A673 (cell line): Measurements from ENCODE around the gene ADRA1B. TPM values are rescaled to one million over a fixed set of nuclear protein-coding genes. Genes with fewer than 3 reads are reported as not detected.

Experiments
- BruUV-seq: library from RNA; stranded (reverse); fragments of 400-500 nt; replicated peaks from 2 replicates; lab custom pipeline; 2021; lab: Mats Ljungman, UMichigan
- CTCF ChIA-PET: fragments of 300-600 bp; sonication (Branson Sonifier 250); formaldehyde crosslinking; loops from one replicate; lab custom pipeline; 2022; ENCODE audit warnings: antibody characterized with exemption; lab: Charles Lee
- POLR2A ChIA-PET: fragments of 300-600 bp; sonication (Branson Sonifier 250); formaldehyde crosslinking; loops from one replicate; lab custom pipeline; 2022; ENCODE audit warnings: antibody characterized with exemption; ENCODE audit not compliant: low non-redundant PET; lab: Charles Lee
- DNase-seq: peaks from one replicate; pipeline ENCODE4 v3.0.0-alpha.2; 2015; ENCODE audit warnings: low spot score
- H3K27ac ChIP-seq: fragments of 200-600 bp; sonication (generic); 2 replicates; pipeline ENCODE4 v1.5.1; 2016; ENCODE audit warnings: mixed run types, low read depth, mild to moderate bottlenecking, mixed read lengths, antibody characterized with exemption, low read length; ENCODE audit not compliant: poor library complexity, severe bottlenecking
- H3K27me3 ChIP-seq: fragments of 200-600 bp; sonication (generic); replicated peaks from 2 replicates; pipeline ENCODE4 v1.6.1; 2017; ENCODE audit warnings: mixed run types, low read depth, mild to moderate bottlenecking, mixed read lengths, antibody characterized with exemption, low read length; ENCODE audit not compliant: insufficient read depth, poor library complexity
- H3K36me3 ChIP-seq: fragments of 200-600 bp; sonication (generic); 2 replicates; pipeline ENCODE4 v1.6.1; 2016; ENCODE audit warnings: mixed run types, mild to moderate bottlenecking, mixed read lengths, antibody characterized with exemption, low read length; ENCODE audit not compliant: insufficient read depth, poor library complexity, severe bottlenecking
- H3K4me1 ChIP-seq: fragments of 200-600 bp; sonication (generic); 2 replicates; pipeline ENCODE4 v1.6.1; 2017; ENCODE audit warnings: mixed run types, mild to moderate bottlenecking, mixed read lengths, antibody characterized with exemption, low read length; ENCODE audit not compliant: insufficient read depth, poor library complexity, severe bottlenecking
- H3K4me3 ChIP-seq: fragments of 200-600 bp; sonication (generic); 2 replicates; pipeline ENCODE4 v1.5.1; 2016; ENCODE audit warnings: low read depth, mixed run types, mild to moderate bottlenecking, mixed read lengths, low read length; ENCODE audit not compliant: poor library complexity, severe bottlenecking
- H3K9me3 ChIP-seq: fragments of 200-600 bp; sonication (generic); 2 replicates; pipeline ENCODE4 v1.6.1; 2016; ENCODE audit warnings: mixed run types, low read depth, mild to moderate bottlenecking, mixed read lengths, antibody characterized with exemption, low read length; ENCODE audit not compliant: poor library complexity, severe bottlenecking
- EZH2 ChIP-seq: fragments of 200-600 bp; sonication (generic); IDR thresholded peaks from 2 replicates; pipeline ENCODE4 v1.6.1; 2017; ENCODE audit warnings: borderline replicate concordance, low read depth, mild to moderate bottlenecking, mixed read lengths, antibody characterized with exemption, low read length; ENCODE audit not compliant: poor library complexity, severe bottlenecking
- intact Hi-C: fragments of 100-400 bp; cut with micrococcal nuclease; formaldehyde crosslinking; loops from one replicate; pipeline ENCODE4 v1.10.0; 2022; ENCODE audit not compliant: unreplicated experiment
- total RNA-seq: library from RNA; stranded (reverse); gene quantifications from 2 replicates; pipeline ENCODE4 v1.2.3, GENCODE V29; 2021
- TF ChIP-seq, protein P1 (sequence below): fragments of 300-800, 200-600 bp; sonication (generic); conservative IDR thresholded peaks from 2 replicates; pipeline ENCODE4 v1.5.1; 2017; ENCODE audit warnings: low read depth, mild to moderate bottlenecking, antibody characterized with exemption, low read length, moderate library complexity, mixed read lengths

Gene ADRA1B
- total RNA-seq, 1 experiment from 2014 or later: not detected

DNA sequence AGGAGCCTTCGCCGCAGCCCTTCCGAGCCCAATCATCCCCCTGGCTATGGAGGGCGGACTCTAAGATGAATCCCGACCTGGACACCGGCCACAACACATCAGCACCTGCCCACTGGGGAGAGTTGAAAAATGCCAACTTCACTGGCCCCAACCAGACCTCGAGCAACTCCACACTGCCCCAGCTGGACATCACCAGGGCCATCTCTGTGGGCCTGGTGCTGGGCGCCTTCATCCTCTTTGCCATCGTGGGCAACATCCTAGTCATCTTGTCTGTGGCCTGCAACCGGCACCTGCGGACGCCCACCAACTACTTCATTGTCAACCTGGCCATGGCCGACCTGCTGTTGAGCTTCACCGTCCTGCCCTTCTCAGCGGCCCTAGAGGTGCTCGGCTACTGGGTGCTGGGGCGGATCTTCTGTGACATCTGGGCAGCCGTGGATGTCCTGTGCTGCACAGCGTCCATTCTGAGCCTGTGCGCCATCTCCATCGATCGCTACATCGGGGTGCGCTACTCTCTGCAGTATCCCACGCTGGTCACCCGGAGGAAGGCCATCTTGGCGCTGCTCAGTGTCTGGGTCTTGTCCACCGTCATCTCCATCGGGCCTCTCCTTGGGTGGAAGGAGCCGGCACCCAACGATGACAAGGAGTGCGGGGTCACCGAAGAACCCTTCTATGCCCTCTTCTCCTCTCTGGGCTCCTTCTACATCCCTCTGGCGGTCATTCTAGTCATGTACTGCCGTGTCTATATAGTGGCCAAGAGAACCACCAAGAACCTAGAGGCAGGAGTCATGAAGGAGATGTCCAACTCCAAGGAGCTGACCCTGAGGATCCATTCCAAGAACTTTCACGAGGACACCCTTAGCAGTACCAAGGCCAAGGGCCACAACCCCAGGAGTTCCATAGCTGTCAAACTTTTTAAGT, 819 bp downstream of the ADRA1B start:
- intact Hi-C loops: loop anchor here (5.0 to 10.0 kb wide), 3 partner anchors 402 to 630 kb away; no protein-coding TSS in a partner anchor
- CTCF ChIA-PET: interaction anchor here (0.6 kb wide), 2 partner anchors 83 to 161 kb away, joined by 3 read pairs; no protein-coding TSS in a partner anchor

DNA sequence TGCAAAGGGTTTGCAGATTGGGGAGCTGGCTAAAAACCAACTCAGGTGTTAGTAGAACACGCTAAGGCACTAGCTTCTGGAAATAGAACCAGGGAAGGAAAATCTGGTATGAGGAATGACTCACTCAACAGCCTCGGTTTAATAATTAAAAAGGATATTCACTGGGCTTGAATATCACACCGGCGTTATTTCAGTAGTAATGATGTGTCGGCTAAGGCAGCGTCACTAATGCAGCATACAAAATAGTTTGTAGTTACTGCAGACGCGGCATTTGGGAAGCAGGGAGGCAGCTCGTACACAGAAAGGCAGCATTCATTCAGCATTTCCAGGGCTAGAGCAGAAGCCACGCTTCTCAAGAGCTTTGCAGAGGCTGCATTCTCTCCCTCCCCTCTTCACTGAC, 1.7 kb downstream of the ADRA1B start:
- no peak for TF ChIP-seq EZH2
- no peak overlapping the region for H3K27ac ChIP-seq
- intact Hi-C loops: loop anchor here (5.0 to 10.0 kb wide), 3 partner anchors 403 to 631 kb away; no protein-coding TSS in a partner anchor
- peaks cover 86% of the 10 kb centered on the region for H3K27me3 ChIP-seq
- H3K36me3 ChIP-seq: no peaks in the 10 kb centered on the region
- DNase-seq: no peak
- BruUV-seq: no TSS peak
- no peaks in the 10 kb centered on the region for H3K9me3 ChIP-seq
- H3K4me3 ChIP-seq: no peak overlapping the region
- ChIA-PET POLR2A (no interaction called here), CTCF (no interaction called here)
- no peaks in the 10 kb centered on the region for H3K4me1 ChIP-seq

More for the DNA sequence above, 819 bp downstream of the ADRA1B start:
- BruUV-seq: no TSS peak
- peaks cover 88% of the 10 kb centered on the region for H3K27me3 ChIP-seq
- H3K4me3 ChIP-seq: peak overlapping the region; percentile 24
- TF ChIP-seq, protein P1, sequence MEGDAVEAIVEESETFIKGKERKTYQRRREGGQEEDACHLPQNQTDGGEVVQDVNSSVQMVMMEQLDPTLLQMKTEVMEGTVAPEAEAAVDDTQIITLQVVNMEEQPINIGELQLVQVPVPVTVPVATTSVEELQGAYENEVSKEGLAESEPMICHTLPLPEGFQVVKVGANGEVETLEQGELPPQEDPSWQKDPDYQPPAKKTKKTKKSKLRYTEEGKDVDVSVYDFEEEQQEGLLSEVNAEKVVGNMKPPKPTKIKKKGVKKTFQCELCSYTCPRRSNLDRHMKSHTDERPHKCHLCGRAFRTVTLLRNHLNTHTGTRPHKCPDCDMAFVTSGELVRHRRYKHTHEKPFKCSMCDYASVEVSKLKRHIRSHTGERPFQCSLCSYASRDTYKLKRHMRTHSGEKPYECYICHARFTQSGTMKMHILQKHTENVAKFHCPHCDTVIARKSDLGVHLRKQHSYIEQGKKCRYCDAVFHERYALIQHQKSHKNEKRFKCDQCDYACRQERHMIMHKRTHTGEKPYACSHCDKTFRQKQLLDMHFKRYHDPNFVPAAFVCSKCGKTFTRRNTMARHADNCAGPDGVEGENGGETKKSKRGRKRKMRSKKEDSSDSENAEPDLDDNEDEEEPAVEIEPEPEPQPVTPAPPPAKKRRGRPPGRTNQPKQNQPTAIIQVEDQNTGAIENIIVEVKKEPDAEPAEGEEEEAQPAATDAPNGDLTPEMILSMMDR: no peak
- TF ChIP-seq EZH2: no peak
- no peaks in the 10 kb centered on the region for H3K9me3 ChIP-seq
- no peak for DNase-seq
- no peaks in the 10 kb centered on the region for H3K4me1 ChIP-seq
- POLR2A ChIA-PET: no interaction called here
- H3K27ac ChIP-seq: no peak overlapping the region
- no peaks in the 10 kb centered on the region for H3K36me3 ChIP-seq

DNA sequence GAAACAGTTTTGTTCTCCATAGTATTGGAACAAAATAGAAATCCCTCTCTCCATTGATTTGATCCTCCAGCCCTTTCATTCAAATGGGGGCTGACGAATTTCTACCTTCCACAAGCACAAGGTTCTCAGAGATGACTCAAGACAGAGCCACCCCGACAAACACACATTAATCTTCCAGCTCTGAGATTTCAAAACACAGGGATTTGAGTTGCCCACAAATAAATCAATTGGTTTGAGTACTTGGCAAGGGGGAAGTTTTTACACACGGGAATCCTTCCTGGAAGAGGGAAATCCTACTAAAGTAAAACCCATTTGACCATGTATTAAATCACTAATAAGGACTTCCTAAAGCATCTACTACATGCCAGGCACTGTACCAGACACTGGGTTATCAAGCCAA, 5.4 kb downstream of the ADRA1B start:
- BruUV-seq: no TSS peak
- no peak overlapping the region for H3K27ac ChIP-seq
- intact Hi-C loops: no loop called here
- POLR2A ChIA-PET: no interaction called here
- TF ChIP-seq, protein P1: no peak
- no peak for TF ChIP-seq EZH2
- no peak overlapping the region for H3K4me3 ChIP-seq
- CTCF ChIA-PET: no interaction called here
- H3K36me3 ChIP-seq: no peaks in the 10 kb centered on the region
- peaks cover 68% of the 10 kb centered on the region for H3K27me3 ChIP-seq
- H3K4me1 ChIP-seq: no peaks in the 10 kb centered on the region
- H3K9me3 ChIP-seq: no peaks in the 10 kb centered on the region
- no peak for DNase-seq
